Fibroblast of pulmonary artery (primary cell): ENCODE results near the gene ERI2.
A peak's percentile ranks its signal among the peaks of the same experiment; 100 is the strongest.

Source experiments
- DNase-seq: peaks from one replicate; pipeline ENCODE4 v3.0.0-alpha.2; 2010; ENCODE audit warnings: low read depth
- H3K4me3 ChIP-seq: replicated peaks from 2 replicates; pipeline ENCODE4 v1.5.1; 2011; ENCODE audit warnings: low read depth, mild to moderate bottlenecking, control low read depth, low read length, moderate library complexity
- TF ChIP-seq, protein P1 (sequence below): IDR thresholded peaks from 2 replicates; pipeline ENCODE4 v1.5.1; 2011; ENCODE audit warnings: mild to moderate bottlenecking, control low read depth, low read length, inconsistent platforms; ENCODE audit errors: missing control alignments

The ERI2 gene

DNA sequence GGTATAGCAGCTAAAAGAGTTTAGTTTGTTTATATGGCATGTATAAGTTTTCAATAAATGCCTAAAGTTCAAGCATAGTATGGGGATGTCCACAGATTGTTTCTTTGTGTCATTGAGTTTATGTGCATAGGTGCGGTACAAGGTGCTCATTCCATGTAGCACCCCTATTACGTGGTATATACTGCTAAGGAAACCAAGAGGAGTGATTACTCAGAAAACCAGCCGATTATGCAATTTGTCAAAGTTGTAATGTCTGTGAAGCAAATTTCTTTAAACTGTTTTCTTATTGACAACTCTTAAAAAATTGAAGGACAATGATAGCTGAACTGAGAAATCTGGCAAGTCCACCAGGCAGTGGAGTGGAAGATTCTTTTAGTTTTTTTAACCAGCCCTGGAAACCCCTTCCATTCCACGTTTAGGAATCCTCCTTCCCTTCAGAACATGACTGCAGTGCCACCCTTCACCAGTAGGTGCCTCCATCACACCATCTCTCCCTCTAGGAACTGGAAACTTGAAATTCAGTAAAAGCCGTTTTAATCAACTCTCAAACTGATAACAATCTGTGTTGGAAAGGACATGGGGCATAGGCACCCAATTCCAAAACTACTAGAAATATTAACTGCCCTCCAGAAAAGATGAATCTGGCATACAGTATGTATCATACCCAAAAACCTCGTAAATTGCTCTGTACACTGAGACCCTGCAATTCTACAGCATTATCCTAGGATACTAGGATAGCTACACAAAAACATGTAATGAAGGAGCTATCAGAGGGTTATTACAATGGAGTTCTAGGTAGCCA, 43.5 kb upstream of the ERI2 start:
- DNase-seq, result peak; percentile 78
- TF ChIP-seq, protein P1, sequence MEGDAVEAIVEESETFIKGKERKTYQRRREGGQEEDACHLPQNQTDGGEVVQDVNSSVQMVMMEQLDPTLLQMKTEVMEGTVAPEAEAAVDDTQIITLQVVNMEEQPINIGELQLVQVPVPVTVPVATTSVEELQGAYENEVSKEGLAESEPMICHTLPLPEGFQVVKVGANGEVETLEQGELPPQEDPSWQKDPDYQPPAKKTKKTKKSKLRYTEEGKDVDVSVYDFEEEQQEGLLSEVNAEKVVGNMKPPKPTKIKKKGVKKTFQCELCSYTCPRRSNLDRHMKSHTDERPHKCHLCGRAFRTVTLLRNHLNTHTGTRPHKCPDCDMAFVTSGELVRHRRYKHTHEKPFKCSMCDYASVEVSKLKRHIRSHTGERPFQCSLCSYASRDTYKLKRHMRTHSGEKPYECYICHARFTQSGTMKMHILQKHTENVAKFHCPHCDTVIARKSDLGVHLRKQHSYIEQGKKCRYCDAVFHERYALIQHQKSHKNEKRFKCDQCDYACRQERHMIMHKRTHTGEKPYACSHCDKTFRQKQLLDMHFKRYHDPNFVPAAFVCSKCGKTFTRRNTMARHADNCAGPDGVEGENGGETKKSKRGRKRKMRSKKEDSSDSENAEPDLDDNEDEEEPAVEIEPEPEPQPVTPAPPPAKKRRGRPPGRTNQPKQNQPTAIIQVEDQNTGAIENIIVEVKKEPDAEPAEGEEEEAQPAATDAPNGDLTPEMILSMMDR, result no peak
- H3K4me3 ChIP-seq, result no peak overlapping the region

DNA sequence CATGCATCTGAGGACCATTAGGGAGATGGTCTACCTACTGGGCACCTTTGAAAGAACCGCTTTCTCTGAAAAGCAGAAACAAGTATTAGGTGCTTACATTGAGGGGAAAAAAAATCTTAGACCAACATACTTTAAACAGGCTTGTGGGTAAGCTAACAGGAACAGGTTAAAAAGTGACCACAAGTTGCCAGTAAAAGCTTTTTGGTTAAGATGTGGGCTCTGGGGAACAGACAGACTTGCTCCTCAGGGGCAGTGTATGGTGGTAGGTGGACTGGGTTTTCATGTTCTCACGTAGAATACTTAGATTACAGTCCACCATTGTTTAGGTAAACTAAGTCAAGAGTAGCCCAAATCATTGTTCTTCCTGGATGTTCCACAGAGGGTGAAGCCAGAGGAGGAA, 41.3 kb upstream of the ERI2 start:
- no peak overlapping the region for H3K4me3 ChIP-seq
- TF ChIP-seq, protein P1, result no peak
- no peak for DNase-seq

DNA sequence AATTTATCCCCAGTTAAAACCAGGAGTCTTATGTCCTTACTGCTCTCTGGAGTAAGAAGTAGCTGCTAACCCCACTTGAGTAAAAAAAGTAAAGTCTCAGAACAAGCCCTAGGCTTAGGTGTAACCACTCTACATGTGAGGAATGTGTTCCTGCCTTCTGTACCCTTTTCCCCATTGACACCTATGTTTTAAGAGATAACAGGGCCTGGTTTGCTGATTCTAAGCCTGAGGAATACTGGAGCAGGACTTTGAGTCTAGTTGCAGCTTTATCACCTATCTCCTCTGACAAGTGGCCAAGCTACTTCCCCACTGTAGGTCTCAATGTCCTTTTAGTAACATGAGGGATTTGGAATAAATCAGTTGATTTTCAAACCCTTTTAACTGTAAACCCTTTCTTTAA, 40.3 kb upstream of the ERI2 start:
- no peak overlapping the region for H3K4me3 ChIP-seq
- TF ChIP-seq, protein P1, result no peak
- no peak for DNase-seq

DNA sequence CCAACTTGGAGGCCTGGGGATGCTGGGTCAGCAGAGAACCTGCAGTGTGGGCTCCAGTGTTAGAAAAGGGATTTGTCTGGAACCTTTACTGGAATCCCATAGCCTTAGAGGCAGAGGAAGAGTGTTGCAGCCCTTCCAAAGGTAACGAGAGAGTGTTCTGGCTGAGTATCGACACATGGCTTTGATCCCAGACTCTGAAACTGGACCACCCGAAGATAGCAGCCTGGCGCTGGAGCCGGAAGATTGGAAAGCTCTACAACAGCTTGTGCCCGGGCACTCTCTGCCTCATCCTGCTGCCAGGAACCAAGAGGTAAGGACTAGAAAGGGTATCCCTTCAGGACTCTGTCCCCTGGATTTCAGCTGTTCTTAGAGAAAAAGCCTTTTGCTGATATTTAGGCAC, 39.8 kb upstream of the ERI2 start:
- H3K4me3 ChIP-seq, result no peak overlapping the region
- TF ChIP-seq, protein P1, result no peak
- no peak for DNase-seq

DNA sequence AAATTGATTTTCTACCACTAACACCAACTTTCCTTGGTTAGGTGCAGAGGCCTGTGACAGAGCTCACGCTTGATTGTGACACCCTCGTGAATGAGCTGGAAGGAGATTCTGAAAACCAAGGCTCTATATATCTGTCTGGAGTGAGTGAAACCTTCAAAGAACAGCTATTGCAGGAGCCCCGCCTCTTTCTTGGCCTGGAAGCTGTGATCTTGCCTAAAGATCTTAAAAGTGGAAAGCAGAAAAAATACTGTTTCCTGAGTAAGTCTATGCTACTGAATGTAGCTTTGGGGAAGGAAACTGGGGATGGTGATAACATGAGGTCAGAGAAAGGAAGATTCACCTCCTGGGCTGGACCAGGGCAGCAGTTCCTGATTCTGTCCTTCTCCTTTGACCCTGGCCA, 38.3 kb upstream of the ERI2 start:
- TF ChIP-seq, protein P1, result no peak
- no peak for DNase-seq
- no peak overlapping the region for H3K4me3 ChIP-seq

DNA sequence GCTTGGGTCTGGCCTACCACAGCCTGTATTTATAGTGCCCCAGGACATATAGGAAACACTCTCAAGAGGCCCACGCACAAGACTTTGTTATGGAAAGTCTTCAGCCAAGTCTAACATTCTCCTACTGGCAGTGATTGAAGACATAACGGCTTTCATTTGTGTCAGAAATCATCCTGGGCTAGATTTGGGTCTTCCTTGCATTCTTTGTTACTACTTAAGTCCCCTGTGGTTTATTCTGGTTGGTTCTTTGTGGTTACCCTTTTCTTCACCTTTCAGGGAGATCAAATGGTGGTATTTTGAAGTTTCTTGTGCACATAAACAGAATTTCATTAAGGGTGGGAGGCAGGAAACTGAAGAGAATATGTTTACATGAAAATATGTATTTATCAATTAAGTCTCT, 37.8 kb upstream of the ERI2 start:
- DNase-seq, result no peak
- TF ChIP-seq, protein P1, result no peak
- no peak overlapping the region for H3K4me3 ChIP-seq

DNA sequence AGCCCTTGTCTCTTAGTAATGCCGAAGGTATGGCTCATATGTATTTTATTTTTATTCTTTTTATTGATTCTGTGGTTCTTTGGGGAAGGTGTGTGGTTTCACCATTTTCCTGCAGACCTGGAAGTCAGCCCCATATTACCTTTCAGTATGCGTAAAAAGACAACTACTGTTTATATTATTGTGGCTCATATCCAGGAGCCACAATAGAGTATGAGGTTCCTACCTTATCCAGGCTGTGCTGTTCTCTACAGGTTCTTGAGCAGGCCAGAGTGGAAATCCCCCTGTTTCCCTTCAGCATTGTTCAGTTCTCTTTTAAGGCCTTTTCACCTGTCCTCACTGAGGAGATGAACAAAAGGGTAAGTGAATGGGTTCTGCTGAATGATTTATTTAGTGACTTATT, 33.2 kb upstream of the ERI2 start:
- TF ChIP-seq, protein P1, result no peak
- no peak for DNase-seq
- no peak overlapping the region for H3K4me3 ChIP-seq
